Measurements from ENCODE around the gene MCHR2. TPM values are rescaled to one million over a fixed set of nuclear protein-coding genes. Genes with fewer than 3 reads are reported as not detected.

MCHR2 gene
- total and polyA plus RNA-seq, 2 donors (not counting 3 experiments of a cell fraction or from before 2014, with no cell fraction given) = not detected

GRCh38 chr6:99887066-99887465 lies 107.0 kb downstream of the MCHR2 start:
- no TSS peak for BruUV-seq (replicated peaks)
- Histone ChIP-seq H3K27me3 (ENCODE audit: control insufficient read depth in 2 of 2, insufficient read depth in 2 of 2, low read length in 2 of 2) (no peaks in the 10 kb centered on the region), H3K36me3 (ENCODE audit: control insufficient read depth in 2 of 2, extremely low read depth in 1 of 2, insufficient read depth in 2 of 2, low read length in 2 of 2) (no peaks in the 10 kb centered on the region), H4K20me1 (replicated peaks; ENCODE audit: control insufficient read depth, extremely low read depth, insufficient read depth, low read length) (no peaks in the 10 kb centered on the region), H3K9me1 (replicated peaks; ENCODE audit: control insufficient read depth, extremely low read depth, insufficient read depth, low read length) (no peaks in the 10 kb centered on the region), H3K4me3 (replicated peaks in 1 of 3; ENCODE audit: insufficient read depth in 1 of 3, low read depth in 1 of 3, low read length in 3 of 3) (no peak overlapping the region), H3K9me3 (replicated peaks; ENCODE audit: control insufficient read depth, insufficient read depth, low read length) (no peaks in the 10 kb centered on the region), H3K79me2 (ENCODE audit: control insufficient read depth, insufficient read depth, low read length) (no peaks in the 10 kb centered on the region), H3K4me2 (ENCODE audit: insufficient read depth, low read length) (no peak overlapping the region), H3K4me1 (ENCODE audit: control insufficient read depth, extremely low read depth, insufficient read depth, low read length) (no peaks in the 10 kb centered on the region), H3K27ac (ENCODE audit: insufficient read depth, low read depth, low read length) (no peak overlapping the region), H3K9ac (replicated peaks; ENCODE audit: extremely low read depth, insufficient read depth, low read length) (no peak overlapping the region), H2AFZ (ENCODE audit: low read depth, low read length) (no peak overlapping the region)
- dilution Hi-C loops (cut with MboI; ENCODE audit: extremely low pct_ligation_motif_present, low sequenced_read_pairs) (no loop called here), intact Hi-C loops (cut with micrococcal nuclease) (no loop called here)
- FAIRE-seq = no peak
- CTCF ChIA-PET = interaction anchor here (0.9 to 1.7 kb wide), 2 partner anchors 19 to 23 kb away, joined by 3 to 11 read pairs; no protein-coding TSS in a partner anchor
- no peak for DNase-seq (ENCODE audit: low read depth, low spot score)
- POLR2A ChIA-PET = no interaction called here
- TF ChIP-seq MYC (IDR thresholded peaks at IDR 0.05; ENCODE audit: low read depth, low read length) (no peak), POLR2A (IDR thresholded peaks at IDR 0.05; ENCODE audit: low read depth, low read length) (no peak)

DNA sequence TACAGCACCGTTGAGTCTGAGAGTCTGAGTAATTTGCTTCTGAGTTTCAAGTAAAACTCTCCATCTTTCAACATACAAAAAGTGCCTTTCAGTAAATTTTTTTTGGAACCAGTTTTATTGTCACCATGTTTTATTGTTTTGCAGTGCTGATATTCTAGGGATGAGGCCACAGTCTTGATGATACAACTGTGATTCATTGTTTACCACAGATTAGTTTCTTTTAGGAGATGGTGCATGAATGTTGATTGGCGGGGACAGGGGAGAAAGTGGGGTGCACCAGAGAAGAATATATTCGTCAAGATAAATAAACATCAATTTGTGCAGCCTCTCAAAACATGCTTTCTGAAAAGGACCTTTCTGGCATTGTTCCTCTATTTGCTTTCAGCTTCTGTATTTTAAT lies 109.0 kb downstream of the MCHR2 start:
- Histone ChIP-seq H3K36me3 (ENCODE audit: control insufficient read depth in 2 of 2, extremely low read depth in 1 of 2, insufficient read depth in 2 of 2, low read length in 2 of 2) (no peaks in the 10 kb centered on the region), H4K20me1 (replicated peaks; ENCODE audit: control insufficient read depth, extremely low read depth, insufficient read depth, low read length) (no peaks in the 10 kb centered on the region), H3K27ac (ENCODE audit: insufficient read depth, low read depth, low read length) (no peak overlapping the region), H3K27me3 (ENCODE audit: control insufficient read depth in 2 of 2, insufficient read depth in 2 of 2, low read length in 2 of 2) (no peaks in the 10 kb centered on the region), H3K4me3 (replicated peaks in 1 of 3; ENCODE audit: insufficient read depth in 1 of 3, low read depth in 1 of 3, low read length in 3 of 3) (no peak overlapping the region), H3K9me3 (replicated peaks; ENCODE audit: control insufficient read depth, insufficient read depth, low read length) (no peaks in the 10 kb centered on the region), H3K79me2 (ENCODE audit: control insufficient read depth, insufficient read depth, low read length) (no peaks in the 10 kb centered on the region), H3K9ac (replicated peaks; ENCODE audit: extremely low read depth, insufficient read depth, low read length) (no peak overlapping the region), H2AFZ (ENCODE audit: low read depth, low read length) (no peak overlapping the region), H3K4me1 (ENCODE audit: control insufficient read depth, extremely low read depth, insufficient read depth, low read length) (no peaks in the 10 kb centered on the region), H3K9me1 (replicated peaks; ENCODE audit: control insufficient read depth, extremely low read depth, insufficient read depth, low read length) (no peaks in the 10 kb centered on the region), H3K4me2 (ENCODE audit: insufficient read depth, low read length) (no peak overlapping the region)
- DNase-seq (ENCODE audit: low read depth, low spot score) (no peak), FAIRE-seq (no peak)
- CTCF ChIA-PET = no interaction called here
- TF ChIP-seq JUN (IDR thresholded peaks at IDR 0.05; ENCODE audit: borderline replicate concordance, insufficient read depth, insufficient read length, low read depth) (no peak), GATA2 (IDR thresholded peaks at IDR 0.05; ENCODE audit: insufficient read depth, insufficient read length, low read depth, low read length) (no peak), EZH2 (IDR thresholded peaks at IDR 0.05; ENCODE audit: borderline replicate concordance, low read depth, low read length, severe bottlenecking) (no peak), POLR2A (IDR thresholded peaks at IDR 0.05; ENCODE audit: low read depth, low read length) (no peak), MYC (IDR thresholded peaks at IDR 0.05; ENCODE audit: low read depth, low read length) (no peak)
- TF ChIP-seq, protein P1, sequence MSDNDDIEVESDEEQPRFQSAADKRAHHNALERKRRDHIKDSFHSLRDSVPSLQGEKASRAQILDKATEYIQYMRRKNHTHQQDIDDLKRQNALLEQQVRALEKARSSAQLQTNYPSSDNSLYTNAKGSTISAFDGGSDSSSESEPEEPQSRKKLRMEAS (IDR thresholded peaks at IDR 0.05; ENCODE audit: insufficient read depth, insufficient read length) = no peak
- no TSS peak for BruUV-seq (replicated peaks)
- dilution Hi-C loops (cut with MboI; ENCODE audit: extremely low pct_ligation_motif_present, low sequenced_read_pairs) (no loop called here), intact Hi-C loops (cut with micrococcal nuclease) (no loop called here)
- POLR2A ChIA-PET = interaction anchor here (0.6 kb wide), 1 partner anchor 538 kb away, joined by 3 read pairs; no protein-coding TSS in a partner anchor

All from endothelial cell of umbilical vein (primary cell).